SKM-1 (cell line): ENCODE data around the gene RPL36AL.
"Not testable (repeated sequence)": the region's sequence is repeated elsewhere in the genome, so short reads cannot be mapped to it uniquely, and the experiment has no call there.

Source experiments
- DNase-seq: peaks from one replicate; lab custom pipeline; 2025; ENCODE audit not compliant: unreplicated experiment; lab: John Stamatoyannopoulos, UW

The RPL36AL gene

DNA sequence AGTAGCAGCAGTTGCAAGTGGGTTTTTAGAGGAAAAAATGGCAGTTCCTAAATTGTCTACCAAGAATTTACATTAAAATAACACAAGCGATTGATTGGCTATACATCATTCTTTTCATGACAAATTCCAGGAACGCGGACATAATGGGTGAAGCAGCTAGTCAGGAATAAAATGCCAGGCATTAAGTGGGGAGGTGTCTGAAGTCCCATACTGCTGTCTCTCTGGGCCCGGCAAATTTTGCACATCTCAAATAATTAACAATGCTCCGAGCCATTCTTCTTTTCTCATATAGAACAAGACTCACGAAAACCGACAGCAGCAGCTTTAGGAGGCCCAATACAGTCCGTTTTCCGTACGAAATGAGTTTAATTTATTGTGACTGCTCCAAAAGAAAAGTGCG is 696 bp downstream of the RPL36AL start:
- no peak for DNase-seq

DNA sequence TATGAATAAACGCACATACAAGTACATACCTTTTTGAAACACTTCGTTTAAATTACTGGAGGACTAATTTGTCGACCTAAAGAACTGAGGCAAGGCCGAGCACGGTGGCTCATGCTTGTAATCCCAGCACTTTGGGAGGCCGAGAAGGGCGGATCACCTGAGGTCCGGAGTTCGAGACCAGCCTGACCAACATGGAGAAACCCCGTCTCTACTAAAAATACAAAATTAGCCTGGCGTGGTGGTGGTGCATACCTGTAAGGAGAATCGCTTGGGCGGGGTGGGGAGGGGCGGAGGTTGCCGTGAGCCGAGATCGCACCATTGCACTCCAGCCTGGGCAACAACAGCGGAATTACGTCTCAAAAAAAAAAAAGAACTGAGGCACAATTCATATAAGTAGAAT is 1.2 kb downstream of the RPL36AL start:
- DNase-seq: not testable (repeated sequence)

DNA sequence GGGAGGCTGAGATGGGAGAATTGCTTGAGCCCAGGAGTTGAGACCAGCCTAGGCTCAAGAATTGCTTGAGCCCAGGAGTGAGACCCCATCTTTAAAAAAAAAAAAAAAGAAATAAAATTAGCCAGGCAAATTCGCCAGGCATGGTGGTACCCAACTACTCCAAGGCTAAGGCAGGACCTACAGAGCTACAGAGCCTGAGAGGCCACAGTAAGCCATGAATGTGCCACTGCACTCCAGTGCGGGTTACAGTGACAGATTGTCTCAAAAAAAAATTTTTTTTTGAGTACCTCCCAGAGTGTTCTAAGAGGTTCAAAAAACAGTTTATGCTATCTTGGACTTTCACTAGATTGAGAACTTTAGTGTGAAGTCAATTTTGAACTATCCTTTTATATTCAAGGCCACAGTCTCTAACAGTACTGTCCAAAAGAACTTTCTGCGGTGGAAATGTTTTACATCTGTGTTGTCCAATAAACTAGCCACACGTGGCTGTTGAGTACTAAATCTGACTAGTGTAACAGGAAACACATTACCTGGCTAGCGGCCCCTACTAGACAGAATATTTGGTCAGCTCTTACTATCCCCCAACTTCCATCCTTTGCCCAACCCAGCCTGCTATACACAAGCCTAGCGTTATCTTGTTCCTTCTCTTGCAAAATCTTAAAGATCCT is 2.4 kb downstream of the RPL36AL start:
- DNase-seq: no peak

DNA sequence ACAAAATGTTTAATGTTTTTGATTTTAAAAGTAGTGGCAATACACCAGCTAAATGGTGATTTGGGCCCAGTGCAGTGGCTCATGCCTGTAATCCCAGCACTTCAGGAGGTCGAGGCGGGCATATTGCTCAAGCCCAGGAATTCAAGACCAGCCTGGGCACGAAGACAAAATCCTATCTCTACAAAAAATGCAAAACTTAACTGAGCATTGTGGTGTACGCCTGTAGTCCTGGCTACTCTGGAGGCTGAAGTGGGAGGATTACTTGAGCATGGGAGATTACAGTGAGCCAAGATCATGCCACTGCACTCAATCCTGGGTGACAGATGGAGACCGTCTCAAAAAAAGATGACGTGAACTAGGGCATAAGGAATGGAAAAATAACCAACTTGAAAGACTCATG is 4.7 kb downstream of the RPL36AL start:
- no peak for DNase-seq

DNA sequence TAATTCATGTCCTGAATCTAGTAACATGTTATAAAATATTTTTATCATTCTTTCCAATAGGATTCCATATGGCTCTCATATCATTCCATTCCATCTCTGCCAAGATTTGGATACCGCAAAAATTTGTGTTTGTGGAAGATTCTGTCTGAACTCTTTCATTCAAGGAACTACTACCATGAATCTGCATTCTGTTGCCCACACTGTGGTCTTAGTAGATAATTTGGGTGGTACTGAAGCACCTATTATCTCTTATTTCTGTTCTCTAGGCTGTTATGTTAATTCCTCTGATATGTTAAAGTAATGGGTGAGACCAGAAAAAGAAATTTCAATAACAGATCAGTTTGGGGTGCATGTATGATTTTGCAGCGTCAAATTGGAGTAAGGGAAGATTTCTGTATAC is 6.2 kb downstream of the RPL36AL start:
- DNase-seq: no peak

DNA sequence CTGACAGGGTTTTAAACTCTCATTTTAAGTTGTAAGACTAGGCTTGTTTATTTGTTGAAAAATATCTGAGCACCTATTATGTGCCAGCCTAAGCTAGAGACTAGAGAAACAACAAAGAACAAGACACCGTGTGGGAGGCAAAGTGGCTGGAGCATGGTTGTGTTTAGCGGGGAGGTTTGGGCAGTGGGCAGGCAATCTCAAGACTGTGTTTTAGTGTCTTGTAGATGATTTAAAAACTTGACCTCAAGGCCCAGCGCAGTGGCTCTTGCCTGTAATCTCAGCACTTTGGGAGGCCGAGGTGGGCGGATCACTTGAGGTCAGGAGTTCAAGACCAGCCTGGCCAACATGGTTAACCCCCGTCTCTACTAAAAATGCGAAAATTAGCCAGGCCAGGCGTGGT is 7.8 kb downstream of the RPL36AL start:
- no peak for DNase-seq

DNA sequence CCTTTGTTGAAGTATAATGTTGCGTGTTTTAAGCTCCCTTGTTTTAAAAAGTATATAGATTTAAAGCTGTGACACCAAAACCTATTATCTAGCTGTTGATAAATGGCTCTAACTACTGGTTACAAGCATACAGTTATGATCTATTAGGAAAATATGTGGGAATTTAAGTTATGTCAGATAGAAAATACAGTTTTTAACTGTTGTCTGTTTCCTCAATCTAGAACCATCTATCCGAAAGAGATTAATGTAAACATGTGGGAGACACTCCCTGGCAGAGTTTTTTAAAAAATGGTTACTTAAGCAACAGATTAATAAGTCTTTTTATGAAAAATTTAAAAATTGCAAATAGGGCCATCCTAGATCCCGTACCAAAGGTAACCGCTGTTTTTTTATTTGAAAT is 8.2 kb downstream of the RPL36AL start:
- no peak for DNase-seq

DNA sequence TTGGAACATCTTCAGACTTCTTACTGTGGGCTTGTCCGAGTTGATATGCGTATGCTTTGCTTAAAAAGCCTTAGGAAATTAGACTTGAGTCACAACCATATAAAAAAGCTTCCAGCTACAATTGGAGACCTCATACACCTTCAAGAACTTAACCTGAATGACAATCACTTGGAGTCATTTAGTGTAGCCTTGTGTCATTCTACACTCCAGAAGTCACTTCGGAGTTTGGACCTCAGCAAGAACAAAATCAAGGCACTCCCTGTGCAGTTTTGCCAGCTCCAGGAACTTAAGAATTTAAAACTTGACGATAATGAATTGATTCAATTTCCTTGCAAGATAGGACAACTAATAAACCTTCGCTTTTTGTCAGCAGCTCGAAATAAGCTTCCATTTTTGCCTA is 12.8 kb downstream of the RPL36AL start:
- DNase-seq: no peak

DNA sequence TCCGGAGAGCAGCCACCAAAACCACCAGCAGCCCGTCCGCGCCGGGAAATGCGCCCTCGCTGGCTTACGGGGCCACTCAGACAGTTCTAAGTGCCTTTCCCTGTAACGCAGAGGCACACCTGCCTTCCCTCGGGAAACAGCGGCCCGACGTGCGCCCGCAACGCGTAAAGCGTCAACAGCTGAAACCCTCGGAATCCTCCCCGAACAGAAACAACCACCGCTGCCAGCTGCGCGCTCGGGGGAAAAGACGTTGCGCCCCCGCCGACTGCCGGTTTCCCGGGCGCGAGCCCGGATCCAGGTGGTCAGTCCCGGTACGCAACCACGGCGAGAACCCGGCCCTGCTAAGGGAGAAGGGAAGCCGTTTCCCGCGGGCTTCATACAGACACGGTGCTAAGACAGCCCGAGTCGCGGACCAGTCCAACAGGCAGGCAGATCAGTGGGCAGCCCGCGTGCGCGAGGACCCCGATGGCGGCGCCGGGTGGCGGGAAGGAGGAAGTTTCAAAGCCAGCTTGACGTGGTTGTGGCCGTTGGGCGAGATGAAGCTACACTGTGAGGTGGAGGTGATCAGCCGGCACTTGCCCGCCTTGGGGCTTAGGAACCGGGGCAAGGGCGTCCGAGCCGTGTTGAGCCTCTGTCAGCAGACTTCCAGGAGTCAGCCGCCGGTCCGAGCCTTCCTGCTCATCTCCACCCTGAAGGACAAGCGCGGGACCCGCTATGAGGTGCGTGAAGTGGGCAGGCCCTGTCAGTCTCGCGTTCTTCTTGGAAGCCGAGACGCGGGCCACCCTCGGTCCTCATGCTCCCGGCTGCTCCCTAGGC is 21.7 kb downstream of the RPL36AL start, which contains the start of gene LRR1:
LRR1 (plus strand) TSS at position 456 of the 816 bp plus-strand sequence; CDS start at position 537, 81 bp downstream.
- no peak for DNase-seq

DNA sequence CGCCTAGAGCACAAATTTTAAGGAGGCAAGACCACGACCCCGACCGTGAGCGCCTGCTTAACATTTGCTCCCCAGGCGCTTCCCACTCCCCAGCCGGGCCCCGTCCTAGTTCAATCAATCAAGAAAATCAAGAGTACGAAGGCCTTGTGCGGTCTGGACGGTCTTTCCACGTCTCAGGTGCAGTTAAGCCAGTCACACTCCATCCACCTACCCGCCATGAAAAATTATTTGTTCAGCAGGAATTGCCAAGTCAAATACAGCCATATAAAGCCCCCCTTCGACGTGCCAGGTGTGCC is 22.3 kb downstream of the RPL36AL start:
- DNase-seq: no peak

DNA sequence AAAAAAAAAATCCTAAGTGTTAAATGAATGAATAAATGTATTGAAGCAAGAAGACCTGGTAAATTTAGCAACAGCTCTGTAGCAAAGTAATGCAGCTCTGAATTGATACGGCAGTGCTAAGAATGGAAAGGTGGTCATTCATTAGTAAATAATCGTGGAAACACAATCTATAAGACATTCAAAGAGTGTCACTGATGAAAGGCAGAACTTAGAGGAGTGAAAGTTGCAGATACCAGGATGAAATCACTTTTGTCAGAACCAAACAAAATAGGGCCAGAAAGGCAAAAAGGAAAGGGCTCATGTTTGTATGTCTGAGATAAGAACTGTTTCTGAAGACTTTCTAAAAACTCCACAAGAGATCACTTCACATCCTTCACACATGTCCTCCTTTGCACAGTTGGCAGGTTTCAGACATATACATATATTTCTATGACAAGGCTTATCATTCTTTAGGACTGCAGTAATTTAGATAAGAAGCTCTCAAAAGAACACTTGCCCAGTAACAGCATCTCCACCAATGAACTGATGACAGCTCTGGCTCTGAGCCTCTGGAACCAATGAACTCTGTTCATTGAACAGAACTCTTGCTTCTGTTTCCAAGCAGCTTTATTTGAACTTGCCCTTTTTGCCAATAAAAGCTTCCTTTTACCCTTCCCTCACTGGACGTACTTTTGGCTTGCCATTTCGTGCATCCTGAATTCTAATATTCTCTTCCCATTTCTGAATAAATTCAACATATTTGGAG is 25.9 kb downstream of the RPL36AL start:
- no peak for DNase-seq

DNA sequence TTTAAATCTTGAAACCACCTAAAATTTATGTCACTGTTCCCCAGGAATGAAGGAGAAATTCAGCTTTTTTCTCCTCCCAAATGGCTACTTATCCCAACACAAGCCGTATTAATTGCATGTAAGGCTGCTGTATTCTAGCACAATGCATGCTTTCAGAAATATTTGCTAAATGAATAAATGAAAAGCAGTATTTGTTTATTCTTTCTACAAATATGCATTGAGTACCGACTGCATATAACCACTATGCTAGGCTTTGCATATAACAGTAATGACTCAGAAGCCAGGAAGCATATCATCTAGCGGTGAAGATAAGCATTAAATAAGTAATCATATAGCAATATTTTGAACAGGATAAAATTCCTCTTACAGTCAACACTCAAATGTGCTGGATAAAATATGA is 27.4 kb downstream of the RPL36AL start:
- no peak for DNase-seq

DNA sequence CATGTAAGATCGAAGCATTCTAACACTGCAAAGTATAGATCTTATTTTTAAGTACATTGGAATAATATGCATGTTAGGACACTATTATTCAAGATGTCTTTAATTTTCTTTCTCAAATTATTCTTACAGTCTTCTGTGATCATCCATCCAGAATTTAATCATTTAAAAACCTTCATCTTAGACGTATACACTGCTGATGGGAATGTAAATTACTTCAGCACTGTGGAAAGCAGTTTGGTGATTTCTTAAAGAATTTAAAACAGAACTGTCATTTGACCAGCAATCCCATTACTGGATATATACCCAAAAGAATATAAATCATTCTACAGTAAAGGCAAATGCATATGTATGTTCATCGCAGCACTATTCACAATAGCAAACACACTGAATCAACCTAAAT is 31.0 kb downstream of the RPL36AL start:
- no peak for DNase-seq

DNA sequence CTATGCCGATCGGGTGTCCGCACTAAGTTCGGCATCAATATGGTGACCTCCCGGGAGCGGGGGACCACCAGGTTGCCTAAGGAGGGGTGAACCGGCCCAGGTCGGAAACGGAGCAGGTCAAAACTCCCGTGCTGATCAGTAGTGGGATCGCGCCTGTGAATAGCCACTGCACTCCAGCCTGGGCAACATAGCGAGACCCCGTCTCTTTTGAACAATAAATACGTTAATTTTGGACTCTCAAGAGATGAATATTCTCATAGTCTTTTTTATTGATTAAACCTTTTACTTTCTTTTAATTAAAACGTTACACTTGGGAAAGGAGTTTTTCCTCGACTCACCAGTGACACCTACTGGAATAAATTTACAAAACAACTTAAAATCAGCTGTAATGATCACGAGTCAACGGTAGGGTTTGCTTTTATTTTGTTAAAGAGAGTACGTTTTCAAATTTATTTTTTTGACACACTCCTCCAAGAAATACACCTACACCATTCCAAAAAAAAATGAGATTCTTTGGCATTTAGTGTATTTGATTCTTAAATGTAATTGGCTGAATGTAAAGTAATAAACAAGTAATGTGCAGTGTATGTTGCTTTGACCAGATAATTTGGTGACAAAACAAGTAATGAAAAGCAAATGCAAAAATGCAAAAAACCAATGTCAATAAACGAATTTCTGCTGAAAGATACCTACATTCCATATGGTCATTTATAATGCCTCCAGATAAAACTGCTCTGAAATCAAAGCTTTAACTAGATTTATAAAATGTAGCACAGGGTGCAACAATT is 33.6 kb downstream of the RPL36AL start:
- DNase-seq: no peak

DNA sequence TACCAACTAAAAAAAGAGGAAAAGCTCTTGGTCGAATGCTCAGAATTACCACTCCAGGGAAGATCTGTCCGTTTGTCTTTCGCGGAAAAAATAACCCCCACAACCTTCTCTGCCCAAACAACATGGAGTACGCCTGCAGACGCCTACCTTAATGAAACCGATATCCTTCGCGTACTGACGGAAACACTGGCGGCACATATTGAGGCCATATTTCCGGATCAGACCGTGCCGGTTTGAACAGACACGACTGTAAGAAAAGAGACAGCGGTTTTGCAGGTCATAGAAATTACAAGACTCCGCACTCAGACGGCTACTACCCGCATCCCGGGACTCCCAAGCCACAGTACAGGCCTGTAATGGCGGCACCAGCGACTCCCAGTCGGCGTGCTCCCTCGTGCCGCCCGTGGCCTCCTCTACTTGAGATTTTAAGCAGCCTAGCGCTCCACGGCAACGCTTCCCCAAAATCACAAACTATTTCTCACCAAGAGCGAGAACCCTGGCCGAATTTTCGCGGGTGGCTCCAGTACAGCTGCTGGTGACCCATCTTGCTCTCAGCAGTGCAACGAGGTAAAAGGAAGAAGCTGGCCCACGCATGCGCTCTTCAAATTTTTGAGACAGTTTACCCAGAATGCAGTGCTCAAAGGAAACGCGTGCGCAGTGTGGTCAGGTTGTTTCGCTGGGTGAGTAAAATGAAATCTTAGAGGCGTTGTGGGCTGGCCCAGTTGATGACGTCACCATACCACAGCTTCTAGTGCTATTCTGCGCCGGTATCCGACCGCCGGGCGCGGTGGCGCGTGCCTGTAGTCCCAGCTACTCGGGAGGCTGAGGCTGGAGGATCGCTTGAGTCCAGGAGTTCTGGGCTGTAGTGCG is 34.4 kb downstream of the RPL36AL start, which contains the start of gene RPS29:
RPS29 (minus strand) TSS at position 578 of the 870 bp plus-strand sequence; CDS start at position 544, 34 bp downstream.
- peak; percentile 83 for DNase-seq

DNA sequence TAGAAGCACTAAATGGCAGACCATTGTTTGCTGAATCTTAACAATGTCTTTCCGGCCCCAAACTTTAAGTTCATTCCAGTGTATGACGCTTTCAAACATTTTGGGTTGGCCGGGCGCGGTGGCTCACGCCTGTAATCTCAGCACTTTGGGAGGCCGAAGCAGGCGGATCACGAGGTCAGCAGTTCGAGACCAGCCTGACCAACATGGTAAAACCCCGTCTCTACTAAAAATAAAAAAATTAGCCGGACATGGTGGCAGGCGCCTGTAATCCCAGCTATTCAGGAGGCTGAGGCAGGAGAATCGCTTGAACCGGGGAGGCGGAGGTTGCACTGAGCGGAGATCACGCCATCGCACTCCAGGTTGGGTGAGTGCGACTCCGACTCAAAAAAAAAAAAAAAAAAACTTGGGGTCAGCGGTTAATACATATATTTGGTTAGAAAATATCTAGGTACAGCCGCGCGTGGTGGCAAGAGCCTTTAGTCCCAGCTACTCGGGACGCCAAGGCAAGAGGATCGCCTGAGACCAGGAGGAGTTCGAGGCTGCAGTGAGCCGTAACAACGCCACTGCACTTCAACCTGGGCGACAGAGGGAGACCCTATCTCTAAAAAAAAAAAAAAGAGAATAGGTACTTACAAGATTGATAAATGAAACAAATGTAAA is 35.3 kb downstream of the RPL36AL start:
- DNase-seq: not testable (repeated sequence)

DNA sequence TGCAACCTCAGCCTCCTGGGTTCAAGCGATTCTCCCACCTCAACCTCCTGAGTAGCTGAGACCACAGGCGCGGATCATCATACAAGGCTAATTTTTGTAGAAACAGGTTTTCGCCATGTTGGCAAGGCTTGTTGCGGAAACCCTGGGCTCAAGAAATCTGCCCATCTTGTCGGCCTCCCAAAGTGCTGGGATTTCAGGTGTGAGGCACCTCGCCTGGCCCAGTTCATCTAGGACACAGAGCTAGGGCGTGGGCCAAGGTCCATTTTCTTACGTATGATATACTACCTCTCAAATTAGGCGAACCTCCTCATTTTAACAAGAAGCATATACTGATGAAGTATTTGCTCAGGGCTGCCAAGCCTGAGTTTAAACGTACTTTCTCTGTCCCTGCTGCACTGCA is 36.4 kb downstream of the RPL36AL start:
- DNase-seq: no peak

DNA sequence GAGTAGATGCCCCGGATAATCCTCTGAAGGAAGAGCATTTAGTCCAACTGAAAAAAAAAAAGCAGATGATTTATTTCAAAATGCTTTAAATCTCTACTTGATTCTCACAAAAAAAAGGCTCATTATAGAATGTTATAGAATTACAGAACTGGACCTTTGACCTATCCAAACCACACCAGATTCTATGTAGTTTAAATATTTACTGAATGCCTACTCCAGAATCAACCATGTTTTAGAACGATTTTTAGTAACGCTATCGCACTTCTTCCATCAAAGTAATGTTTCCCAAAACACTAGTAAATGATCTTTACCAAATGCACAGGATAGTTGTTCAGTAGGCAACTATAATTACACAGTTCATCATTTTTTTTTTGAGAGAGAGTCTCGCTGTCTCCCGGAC is 36.8 kb downstream of the RPL36AL start:
- no peak for DNase-seq

DNA sequence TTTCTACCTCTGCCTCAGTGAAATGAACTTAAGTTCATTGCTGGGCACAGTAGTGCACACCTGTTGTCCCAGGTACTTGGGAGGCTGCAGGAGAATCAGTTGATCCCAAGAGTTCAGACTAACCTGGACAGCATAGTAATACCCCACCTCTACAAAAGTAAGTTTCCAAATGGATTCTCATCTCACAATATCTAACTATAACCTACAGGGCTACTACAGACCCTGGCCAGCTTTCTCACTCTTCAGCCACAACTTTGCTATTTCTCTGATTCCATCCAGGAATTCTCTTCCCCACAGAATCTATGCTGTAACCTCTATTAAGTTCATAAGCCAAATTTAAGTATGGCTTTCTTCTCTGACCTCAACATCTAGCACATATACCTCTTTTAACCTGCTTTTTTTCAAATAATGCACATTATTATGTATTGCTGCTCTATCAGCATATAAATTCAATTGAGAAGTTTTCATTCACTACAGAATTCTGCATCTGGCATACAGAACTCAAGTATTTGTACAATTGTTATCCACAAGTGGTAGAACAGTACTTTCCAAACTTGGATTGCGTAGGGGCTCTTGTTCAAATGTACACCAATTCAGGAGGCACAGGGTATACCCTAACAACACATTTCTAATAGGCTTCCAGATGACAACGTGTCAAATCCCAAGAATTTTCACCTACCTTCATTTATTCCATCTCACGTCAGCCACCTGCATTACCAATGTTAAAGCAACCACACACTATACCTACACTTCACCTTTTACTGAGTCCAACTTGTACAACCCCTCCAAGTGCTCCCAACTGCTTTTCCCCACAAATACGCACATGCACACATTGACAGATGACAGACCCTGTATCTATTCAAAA is 38.1 kb downstream of the RPL36AL start:
- DNase-seq: no peak
